ENCODE results near the gene DOCK1.

Gene DOCK1

GRCh38 chr10:127364034-127364433 is 458.8 kb downstream of the DOCK1 start:
- no peak overlapping the region for H3K4me3 Mint-ChIP-seq
- DNase-seq: no peak
- H3K4me1 Mint-ChIP-seq: peaks cover 3% of the 10 kb centered on the region
- H3K36me3 Mint-ChIP-seq (ENCODE audit: low read depth): peaks cover 13% of the 10 kb centered on the region
- H3K27ac Mint-ChIP-seq: no peak overlapping the region
- H3K27me3 Mint-ChIP-seq (ENCODE audit: low read depth, poor library complexity): peaks cover 8% of the 10 kb centered on the region
- no peaks in the 10 kb centered on the region for H3K9me3 Mint-ChIP-seq
- no peak for TF ChIP-seq CTCF (IDR thresholded peaks at IDR 0.05)

- Mint-ChIP-seq H3K27ac (no peak overlapping the region), H3K27me3 (ENCODE audit: low read depth, poor library complexity) (peaks cover 5% of the 10 kb centered on the region)
Measured at GRCh38 chr10:127368101-127368500, 462.9 kb downstream of the DOCK1 start.

GRCh38 chr10:127368929-127369328 is 463.7 kb downstream of the DOCK1 start:
- Mint-ChIP-seq H3K4me1 (peaks cover 21% of the 10 kb centered on the region), H3K36me3 (ENCODE audit: low read depth) (peaks cover 14% of the 10 kb centered on the region), H3K9me3 (no peaks in the 10 kb centered on the region), H3K4me3 (no peak overlapping the region), H3K27me3 (ENCODE audit: low read depth, poor library complexity) (peaks cover 5% of the 10 kb centered on the region), H3K27ac (no peak overlapping the region)
- TF ChIP-seq CTCF (IDR thresholded peaks at IDR 0.05): no peak
- DNase-seq: no peak

More at GRCh38 chr10:127368101-127368500, 462.9 kb downstream of the DOCK1 start:
- H3K4me1 Mint-ChIP-seq: peaks cover 14% of the 10 kb centered on the region
- H3K36me3 Mint-ChIP-seq (ENCODE audit: low read depth): peaks cover 6% of the 10 kb centered on the region
- TF ChIP-seq CTCF (IDR thresholded peaks at IDR 0.05): no peak
- no peaks in the 10 kb centered on the region for H3K9me3 Mint-ChIP-seq
- H3K4me3 Mint-ChIP-seq: no peak overlapping the region
- DNase-seq: no peak

- Mint-ChIP-seq H3K4me1 (peaks cover 21% of the 10 kb centered on the region), H3K9me3 (no peaks in the 10 kb centered on the region), H3K36me3 (ENCODE audit: low read depth) (peaks cover 31% of the 10 kb centered on the region), H3K27ac (no peak overlapping the region), H3K4me3 (no peak overlapping the region), H3K27me3 (ENCODE audit: low read depth, poor library complexity) (peaks cover 5% of the 10 kb centered on the region)
- DNase-seq: no peak
- TF ChIP-seq CTCF (IDR thresholded peaks at IDR 0.05): no peak
Measured at GRCh38 chr10:127370601-127371000, 465.4 kb downstream of the DOCK1 start.

GRCh38 chr10:127372361-127372760 is 467.1 kb downstream of the DOCK1 start:
- TF ChIP-seq CTCF (IDR thresholded peaks at IDR 0.05): no peak
- Mint-ChIP-seq H3K36me3 (ENCODE audit: low read depth) (peaks cover 37% of the 10 kb centered on the region), H3K9me3 (no peaks in the 10 kb centered on the region), H3K4me3 (no peak overlapping the region), H3K27me3 (ENCODE audit: low read depth, poor library complexity) (no peaks in the 10 kb centered on the region), H3K4me1 (peaks cover 21% of the 10 kb centered on the region), H3K27ac (no peak overlapping the region)
- DNase-seq: no peak

- TF ChIP-seq CTCF (IDR thresholded peaks at IDR 0.05): no peak
- Mint-ChIP-seq H3K9me3 (no peaks in the 10 kb centered on the region), H3K27me3 (ENCODE audit: low read depth, poor library complexity) (no peaks in the 10 kb centered on the region), H3K27ac (peak overlapping the region; percentile 83), H3K36me3 (ENCODE audit: low read depth) (peaks cover 37% of the 10 kb centered on the region), H3K4me3 (no peak overlapping the region), H3K4me1 (peaks cover 21% of the 10 kb centered on the region)
- DNase-seq: no peak
Measured at GRCh38 chr10:127374074-127374680, 468.9 kb downstream of the DOCK1 start.

Data from nephron progenitor cell (in vitro differentiated cells).